Aortic smooth muscle cell (primary cell): ENCODE data around the gene MB21D2. TPM values are rescaled to one million over a fixed set of nuclear protein-coding genes. Genes with fewer than 3 reads are reported as not detected.

Experiments used
- total RNA-seq: library from RNA; depleted of rRNA; stranded (reverse); fragments of >200 nt; gene quantifications from 2 replicates; pipeline ENCODE4 v1.2.3, GENCODE V29; 2014

The MB21D2 gene
- 2.2 and 4.2 TPM in 2 replicates for total RNA-seq

GRCh38 chr3:192917404-192918274 is at the start of gene MB21D2:
Gene MB21D2 (minus strand): TSS chr3:192917856. CDS start chr3:192917840, 16 bp downstream.

Other genes starting within 250 kb of the MB21D2 start
- 0.12 and 0.13 TPM in 2 replicates for gene FGF12, start 190.3 kb downstream of the MB21D2 start, total RNA-seq